Mesenchymal stem cell (in vitro differentiated cells and primary cell): ENCODE results near the gene NCAPG.

Experiments
- DNase-seq: peaks from one replicate; pipeline ENCODE4 v3.0.0-alpha.2; 2013
- H2AFZ ChIP-seq: one replicate; pipeline ENCODE4 v1.6.1; 2013; ENCODE audit warnings: low read depth, mild to moderate bottlenecking, control low read depth, inconsistent platforms, low read length, moderate library complexity
- H2AK5ac ChIP-seq: 2 replicates; pipeline ENCODE4 v1.6.1; 2013; ENCODE audit warnings: low read length, moderate library complexity, mild to moderate bottlenecking, inconsistent platforms; ENCODE audit not compliant: severe bottlenecking
- H2BK120ac ChIP-seq: one replicate; pipeline ENCODE4 v1.6.1; 2013; ENCODE audit warnings: low read depth, mild to moderate bottlenecking, inconsistent platforms, low read length, moderate library complexity
- H2BK12ac ChIP-seq, 2 experiments: one replicate each; pipeline ENCODE4 v1.6.1; 2013; ENCODE audit warnings: inconsistent platforms in 2 of 2, low read length in 2 of 2, mild to moderate bottlenecking in 2 of 2, moderate library complexity in 2 of 2, control low read depth in 1 of 2
- H2BK15ac ChIP-seq: one replicate; pipeline ENCODE4 v1.6.1; 2013; ENCODE audit warnings: mild to moderate bottlenecking, low read depth, inconsistent platforms; ENCODE audit not compliant: poor library complexity, severe bottlenecking
- H2BK5ac ChIP-seq: 2 replicates; pipeline ENCODE4 v1.6.1; 2013; ENCODE audit warnings: low read depth, mild to moderate bottlenecking, low read length, control low read depth, inconsistent platforms; ENCODE audit not compliant: poor library complexity, severe bottlenecking
- H3K14ac ChIP-seq, 2 experiments: one replicate each; pipeline ENCODE4 v1.6.1; 2013; ENCODE audit warnings: inconsistent platforms in 2 of 2, low read length in 2 of 2, control low read depth in 1 of 2, mild to moderate bottlenecking in 1 of 2, moderate library complexity in 1 of 2
- H3K18ac ChIP-seq, 2 experiments: one replicate each; pipeline ENCODE4 v1.6.1; 2013; ENCODE audit warnings: inconsistent platforms in 2 of 2, low read length in 2 of 2, control low read depth in 1 of 2, low read depth in 1 of 2, mild to moderate bottlenecking in 1 of 2
- H3K23ac ChIP-seq, 2 experiments: one replicate each; pipeline ENCODE4 v1.6.1; 2013; ENCODE audit warnings: inconsistent platforms in 2 of 2, low read length in 2 of 2, mild to moderate bottlenecking in 2 of 2, moderate library complexity in 2 of 2, control low read depth in 1 of 2
- H3K27ac ChIP-seq: 2 replicates; pipeline ENCODE4 v1.5.1; 2013; ENCODE audit warnings: mild to moderate bottlenecking, moderate library complexity, low read length, control low read depth, inconsistent platforms; ENCODE audit not compliant: poor library complexity, severe bottlenecking
- H3K27me3 ChIP-seq, 2 experiments: 2 replicates each; pipeline versions ENCODE4 v1.6.1 to v1.7.0; 2013; ENCODE audit warnings: low read length in 2 of 2, mild to moderate bottlenecking in 2 of 2, moderate library complexity in 2 of 2, control low read depth in 1 of 2, inconsistent platforms in 1 of 2; ENCODE audit not compliant: control insufficient read depth in 1 of 2, insufficient read depth in 1 of 2
- H3K36me3 ChIP-seq, 2 experiments: 2 replicates each; pipeline versions ENCODE4 v1.6.1 to v1.7.0; 2013; ENCODE audit warnings: low read length in 2 of 2, control low read depth in 1 of 2, inconsistent platforms in 1 of 2, low read depth in 1 of 2, mild to moderate bottlenecking in 1 of 2; ENCODE audit not compliant: insufficient read depth in 2 of 2, control insufficient read depth in 1 of 2
- H3K4ac ChIP-seq, 2 experiments: one replicate each; pipeline ENCODE4 v1.6.1; 2013; ENCODE audit warnings: inconsistent platforms in 2 of 2, low read length in 2 of 2, mild to moderate bottlenecking in 2 of 2, moderate library complexity in 2 of 2, control low read depth in 1 of 2, low read depth in 1 of 2
- H3K4me1 ChIP-seq: 2 replicates; pipeline ENCODE4 v1.6.1; 2013; ENCODE audit warnings: low read depth, low read length, control low read depth; ENCODE audit not compliant: control insufficient read depth, insufficient read depth
- H3K4me2 ChIP-seq: 2 replicates; pipeline ENCODE4 v1.6.1; 2013; ENCODE audit warnings: low read length, mild to moderate bottlenecking, inconsistent platforms; ENCODE audit not compliant: poor library complexity, severe bottlenecking
- H3K4me3 ChIP-seq, 2 experiments: 2 replicates each; pipeline versions ENCODE4 v1.5.1 to v1.7.0; 2013; ENCODE audit warnings: low read length in 2 of 2, mild to moderate bottlenecking in 2 of 2, control low read depth in 1 of 2, low read depth in 1 of 2; ENCODE audit not compliant: insufficient read depth in 1 of 2
- H3K79me1 ChIP-seq: replicated peaks from 2 replicates; pipeline ENCODE4 v1.6.1; 2013; ENCODE audit warnings: mild to moderate bottlenecking, control low read depth, low read length, inconsistent platforms; ENCODE audit not compliant: poor library complexity, severe bottlenecking
- H3K9ac ChIP-seq: 2 replicates; pipeline ENCODE4 v1.7.0; 2013; ENCODE audit warnings: mild to moderate bottlenecking, low read length, moderate library complexity
- H3K9me3 ChIP-seq: 2 replicates; pipeline ENCODE4 v1.7.0; 2013; ENCODE audit warnings: mild to moderate bottlenecking, low read length; ENCODE audit not compliant: control insufficient read depth
- H4K8ac ChIP-seq: one replicate; pipeline ENCODE4 v1.6.1; 2013; ENCODE audit warnings: inconsistent platforms, mild to moderate bottlenecking, low read length, moderate library complexity
- H4K91ac ChIP-seq: one replicate; pipeline ENCODE4 v1.6.1; 2013; ENCODE audit warnings: mild to moderate bottlenecking, low read length, inconsistent platforms
- WGBS: methylation state at CpG from one replicate; pipeline ENCODE4 v1.1.7; 2013; ENCODE audit warnings: mixed read lengths; 5-methylcytosine and 5-hydroxymethylcytosine counted together

The NCAPG gene

GRCh38 chr4:17778431-17778830, 32.3 kb upstream of the NCAPG start:
- Histone ChIP-seq H2BK12ac (no peak overlapping the region), H3K23ac (no peak overlapping the region), H4K8ac (no peak overlapping the region), H2BK5ac (no peak overlapping the region), H2AFZ (no peak overlapping the region), H3K4ac (no peak overlapping the region), H2AK5ac (no peak overlapping the region), H3K18ac (no peak overlapping the region), H2BK120ac (no peak overlapping the region), H3K79me1 (no peaks in the 10 kb centered on the region), H3K36me3 (no peaks in the 10 kb centered on the region), H3K9ac (no peak overlapping the region), H3K9me3 (no peaks in the 10 kb centered on the region), H4K91ac (no peak overlapping the region), H3K14ac (no peak overlapping the region), H3K4me3 (no peak overlapping the region), H3K27ac (no peak overlapping the region), H3K4me1 (peaks cover 14% of the 10 kb centered on the region), H2BK15ac (no peak overlapping the region), H3K4me2 (no peak overlapping the region), H3K27me3 (peaks cover 31% of the 10 kb centered on the region in 2 experiments)
- WGBS: 72% methylated on average over 3 of the region's 3 CpGs
- DNase-seq: no peak

GRCh38 chr4:17780501-17781299, 30.1 kb upstream of the NCAPG start:
- Histone ChIP-seq H3K79me1 (no peaks in the 10 kb centered on the region), H3K18ac (no peak overlapping the region), H2BK5ac (no peak overlapping the region), H3K4me2 (peak overlapping the region; percentile 91), H3K27ac (no peak overlapping the region), H3K36me3 (no peaks in the 10 kb centered on the region), H3K23ac (no peak overlapping the region), H3K4me3 (peak overlapping the region; percentile 47 to 75), H3K9me3 (no peaks in the 10 kb centered on the region), H3K9ac (peak overlapping the region; percentile 43), H2BK15ac (no peak overlapping the region), H2AFZ (no peak overlapping the region), H3K27me3 (peaks cover 31% of the 10 kb centered on the region in 2 experiments), H3K4me1 (peaks cover 14% of the 10 kb centered on the region), H2BK120ac (no peak overlapping the region), H4K8ac (no peak overlapping the region), H2BK12ac (no peak overlapping the region), H3K14ac (no peak overlapping the region), H3K4ac (no peak overlapping the region), H4K91ac (no peak overlapping the region), H2AK5ac (no peak overlapping the region)
- DNase-seq: peak; percentile 2
- 26% methylated on average over 29 of the region's 31 CpGs for WGBS

GRCh38 chr4:17781300-17782287, 29.2 kb upstream of the NCAPG start, which contains the start of gene FAM184B:
TSS of gene FAM184B (minus strand) at chr4:17781621. CDS start at chr4:17781299, 322 bp downstream.
- peak; percentile 11 for DNase-seq
- 4% methylated on average over 82 of the region's 82 CpGs for WGBS

GRCh38 chr4:17785858-17786257, 24.9 kb upstream of the NCAPG start:
- no peak for DNase-seq
- no peak overlapping the region for H2BK5ac ChIP-seq
- no peak overlapping the region for H4K91ac ChIP-seq
- no peak overlapping the region for H3K23ac ChIP-seq
- H3K4me2 ChIP-seq: no peak overlapping the region
- H2BK12ac ChIP-seq: no peak overlapping the region
- H3K18ac ChIP-seq: no peak overlapping the region
- no peak overlapping the region for H3K4me3 ChIP-seq
- H3K36me3 ChIP-seq: no peaks in the 10 kb centered on the region
- H4K8ac ChIP-seq: no peak overlapping the region
- no peak overlapping the region for H3K14ac ChIP-seq
- 76% methylated on average over 3 of the region's 5 CpGs for WGBS
- H3K4ac ChIP-seq: no peak overlapping the region
- no peak overlapping the region for H3K9ac ChIP-seq
- no peaks in the 10 kb centered on the region for H3K9me3 ChIP-seq
- peaks cover 10% of the 10 kb centered on the region for H3K4me1 ChIP-seq
- no peak overlapping the region for H2AK5ac ChIP-seq
- H3K79me1 ChIP-seq: peaks cover 4% of the 10 kb centered on the region
- no peak overlapping the region for H3K27ac ChIP-seq
- H2BK120ac ChIP-seq: no peak overlapping the region
- H3K27me3 ChIP-seq: peaks cover 15 to 16% of the 10 kb centered on the region in 2 experiments
- H2AFZ ChIP-seq: no peak overlapping the region
- no peak overlapping the region for H2BK15ac ChIP-seq

More at GRCh38 chr4:17781300-17782287, 29.2 kb upstream of the NCAPG start, which contains the start of gene FAM184B:
- no peaks in the 10 kb centered on the region for H3K9me3 ChIP-seq
- peak within 1 kb of the TSS; percentile 47 to 75 for H3K4me3 ChIP-seq
- H3K4ac ChIP-seq: no peak within 1 kb of the TSS
- H3K27me3 ChIP-seq: peaks cover 31% of the 10 kb centered on the region in 2 experiments
- no peak within 1 kb of the TSS for H3K18ac ChIP-seq
- no peak within 1 kb of the TSS for H3K27ac ChIP-seq
- peak within 1 kb of the TSS in 1 of 2 experiments; percentile 83 for H3K23ac ChIP-seq
- H2BK5ac ChIP-seq: no peak within 1 kb of the TSS
- peaks cover 14% of the 10 kb centered on the region for H3K4me1 ChIP-seq
- peak within 1 kb of the TSS in 1 of 2 experiments; percentile 36 for H3K14ac ChIP-seq
- H3K36me3 ChIP-seq: no peaks in the 10 kb centered on the region
- no peak within 1 kb of the TSS for H4K91ac ChIP-seq
- H2BK15ac ChIP-seq: no peak within 1 kb of the TSS
- no peak within 1 kb of the TSS for H4K8ac ChIP-seq
- peak within 1 kb of the TSS; percentile 43 for H3K9ac ChIP-seq
- H2BK12ac ChIP-seq: no peak within 1 kb of the TSS
- no peak within 1 kb of the TSS for H2BK120ac ChIP-seq
- H2AFZ ChIP-seq: peak within 1 kb of the TSS; percentile 36
- no peaks in the 10 kb centered on the region for H3K79me1 ChIP-seq
- peak within 1 kb of the TSS; percentile 91 for H3K4me2 ChIP-seq
- no peak within 1 kb of the TSS for H2AK5ac ChIP-seq
